Measurements from ENCODE around the gene TOMT.

- TF ChIP-seq EZH2 (IDR thresholded peaks at IDR 0.05; ENCODE audit: borderline replicate concordance), result no peak
- no peak for TF ChIP-seq CTCF (IDR thresholded peaks at IDR 0.05; ENCODE audit: poor library complexity)
Observed at GRCh38 chr11:72100009-72100408, 5.7 kb upstream of the TOMT start.

Data from hepatocyte (in vitro differentiated cells).